PFSK-1 (cell line): ENCODE data around the gene RAB6A.

Experiments used
- FOXP2 ChIP-seq: optimal IDR thresholded peaks from 2 replicates; pipeline ENCODE3; 2011; ENCODE audit warnings: borderline replicate concordance, control low read depth, inconsistent platforms; ENCODE audit not compliant: insufficient read depth; ENCODE audit errors: extremely low read length, extremely low read depth
- POLR2AphosphoS5 ChIP-seq: IDR thresholded peaks from 2 replicates; pipeline ENCODE4 v1.6.1; 2012; ENCODE audit warnings: low read depth, mild to moderate bottlenecking, control low read depth, low read length, moderate library complexity
- SIN3A ChIP-seq: IDR thresholded peaks from 2 replicates; pipeline ENCODE4 v1.6.1; 2012; ENCODE audit warnings: mild to moderate bottlenecking, low read length, moderate library complexity, borderline replicate concordance; ENCODE audit not compliant: insufficient read depth
- TF ChIP-seq, protein P1 (sequence below), 2 experiments: IDR thresholded peaks; 2 replicates each; pipeline versions ENCODE4 v1.6.1 to v1.8.0; 2011 to 2012; ENCODE audit warnings: low read depth in 2 of 2, low read length in 2 of 2, control low read depth in 1 of 2, inconsistent platforms in 1 of 2, mild to moderate bottlenecking in 1 of 2, moderate library complexity in 1 of 2; ENCODE audit not compliant: insufficient read depth in 1 of 2

GRCh38 chr11:73779084-73779902 lies 18.4 kb upstream of the RAB6A start:
- TF ChIP-seq POLR2AphosphoS5 (peak; percentile 94), FOXP2 (no peak), SIN3A (peak; percentile 64; the same call in 1 of the 2 replicates)
- TF ChIP-seq, protein P1, sequence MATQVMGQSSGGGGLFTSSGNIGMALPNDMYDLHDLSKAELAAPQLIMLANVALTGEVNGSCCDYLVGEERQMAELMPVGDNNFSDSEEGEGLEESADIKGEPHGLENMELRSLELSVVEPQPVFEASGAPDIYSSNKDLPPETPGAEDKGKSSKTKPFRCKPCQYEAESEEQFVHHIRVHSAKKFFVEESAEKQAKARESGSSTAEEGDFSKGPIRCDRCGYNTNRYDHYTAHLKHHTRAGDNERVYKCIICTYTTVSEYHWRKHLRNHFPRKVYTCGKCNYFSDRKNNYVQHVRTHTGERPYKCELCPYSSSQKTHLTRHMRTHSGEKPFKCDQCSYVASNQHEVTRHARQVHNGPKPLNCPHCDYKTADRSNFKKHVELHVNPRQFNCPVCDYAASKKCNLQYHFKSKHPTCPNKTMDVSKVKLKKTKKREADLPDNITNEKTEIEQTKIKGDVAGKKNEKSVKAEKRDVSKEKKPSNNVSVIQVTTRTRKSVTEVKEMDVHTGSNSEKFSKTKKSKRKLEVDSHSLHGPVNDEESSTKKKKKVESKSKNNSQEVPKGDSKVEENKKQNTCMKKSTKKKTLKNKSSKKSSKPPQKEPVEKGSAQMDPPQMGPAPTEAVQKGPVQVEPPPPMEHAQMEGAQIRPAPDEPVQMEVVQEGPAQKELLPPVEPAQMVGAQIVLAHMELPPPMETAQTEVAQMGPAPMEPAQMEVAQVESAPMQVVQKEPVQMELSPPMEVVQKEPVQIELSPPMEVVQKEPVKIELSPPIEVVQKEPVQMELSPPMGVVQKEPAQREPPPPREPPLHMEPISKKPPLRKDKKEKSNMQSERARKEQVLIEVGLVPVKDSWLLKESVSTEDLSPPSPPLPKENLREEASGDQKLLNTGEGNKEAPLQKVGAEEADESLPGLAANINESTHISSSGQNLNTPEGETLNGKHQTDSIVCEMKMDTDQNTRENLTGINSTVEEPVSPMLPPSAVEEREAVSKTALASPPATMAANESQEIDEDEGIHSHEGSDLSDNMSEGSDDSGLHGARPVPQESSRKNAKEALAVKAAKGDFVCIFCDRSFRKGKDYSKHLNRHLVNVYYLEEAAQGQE (IDR thresholded peaks at IDR 0.05; ENCODE audit: insufficient read depth in 1 of 2, low read depth in 2 of 2, low read length in 2 of 2), result peak in 1 of 2 experiments; percentile 54; a peak in 1 of 4 replicates
